Thyroid gland (tissue), 4 donors: ENCODE results near the gene OR8B12. TPM values are rescaled to one million over a fixed set of nuclear protein-coding genes. Genes with fewer than 3 reads are reported as not detected.

Source experiments
- DNase-seq, 2 donors: peaks; one replicate each; pipeline ENCODE4 v3.0.0-alpha.2; 2019
- H3K27ac ChIP-seq, 3 donors: fragments of 200-600 bp; sonication (generic); 1 replicate in 2 of 3; 2 replicates in 1 of 3; pipeline ENCODE4 v1.5.1; 2016 to 2019; ENCODE audit warnings: mild to moderate bottlenecking in 1 of 3, moderate library complexity in 1 of 3
- H3K27me3 ChIP-seq: fragments of 200-600 bp; sonication (generic); one replicate; pipeline ENCODE4 v1.5.1; 2019
- H3K36me3 ChIP-seq, 2 donors: fragments of 200-600 bp; sonication (generic); one replicate each; pipeline ENCODE4 v1.5.1; 2016 to 2019
- H3K4me1 ChIP-seq, 2 donors: fragments of 200-600 bp; sonication (generic); one replicate each; pipeline ENCODE4 v1.5.1; 2017 to 2019
- H3K4me3 ChIP-seq, 3 donors: fragments of 200-600 bp; sonication (generic); replicated peaks in 1 of 3; 1 replicate in 2 of 3; 2 replicates in 1 of 3; pipeline ENCODE4 v1.5.1; 2016; ENCODE audit warnings: mild to moderate bottlenecking in 1 of 3
- H3K9me3 ChIP-seq: fragments of 200-600 bp; sonication (generic); one replicate; pipeline ENCODE4 v1.5.1; 2017
- CTCF ChIP-seq, 6 experiments: fragments of 200-600 bp in 3 of 6; fragments of 450-650 bp in 3 of 6; sonication (generic) in 3 of 6; IDR thresholded peaks; one replicate each; pipeline ENCODE4 v1.5.1; 2016 to 2019; ENCODE audit warnings: antibody characterized with exemption in 6 of 6, mild to moderate bottlenecking in 2 of 6, inconsistent platforms in 1 of 6, moderate library complexity in 1 of 6
- POLR2A ChIP-seq, 2 donors: fragments of 450-650 bp; IDR thresholded peaks; one replicate each; pipeline ENCODE4 v1.6.1; 2017; ENCODE audit warnings: antibody characterized with exemption in 2 of 2, mild to moderate bottlenecking in 2 of 2, moderate library complexity in 1 of 2
- WGBS, 2 donors: methylation state at CpG; one replicate each; pipeline ENCODE4 v1.1.5; 2017; 5-methylcytosine and 5-hydroxymethylcytosine counted together
- intact Hi-C: fragments of 100-400 bp; cut with DNase I; formaldehyde crosslinking; loops from one replicate; pipeline ENCODE4 v1.15.1; 2023
- small RNA-seq: library from RNA; depleted of rRNA; stranded (forward); fragments of <200 nt; gene quantifications from one replicate; pipeline ENCODE3, GENCODE V24; 2016
- total RNA-seq, 4 donors: library from RNA; depleted of rRNA; stranded (reverse); fragments of >200 nt; gene quantifications; one replicate each; pipeline ENCODE4 v1.2.3, GENCODE V29; 2016

OR8B12 gene
- total RNA-seq, 4 donors from 2014 or later = not detected

- H3K27ac ChIP-seq = no peak overlapping the region
- H3K4me1 ChIP-seq = no peaks in the 10 kb centered on the region
- no peaks in the 10 kb centered on the region for H3K36me3 ChIP-seq
- DNase-seq = no peak
- no peak for TF ChIP-seq CTCF (IDR thresholded peaks at IDR 0.05)
- TF ChIP-seq POLR2A (IDR thresholded peaks at IDR 0.05) = no peak
- no peak overlapping the region for H3K4me3 ChIP-seq
- H3K9me3 ChIP-seq = no peaks in the 10 kb centered on the region
- intact Hi-C loops = no loop called here
- 70 to 72% methylated on average over 4 of the region's 4 CpGs for WGBS, 2 donors
- H3K27me3 ChIP-seq = no peaks in the 10 kb centered on the region
Measured at GRCh38 chr11:124493016-124493655, 50.3 kb downstream of the OR8B12 start.

Small RNA genes lying within 50 kb of the gene (small RNA-seq; reads per million reads assigned to genes)
- not detected for gene OR8A3P

Other genes starting within 250 kb of the OR8B12 start
- gene OR8D1, start 229.7 kb downstream of the OR8B12 start, total RNA-seq = not detected
- not detected for gene OR8D2, start 223.5 kb downstream of the OR8B12 start, total RNA-seq
- not detected for gene OR8B2, start 159.2 kb downstream of the OR8B12 start, total RNA-seq
- gene OR8B3, start 144.6 kb downstream of the OR8B12 start, total RNA-seq = not detected
- not detected for gene OR8B4, start 118.8 kb downstream of the OR8B12 start, total RNA-seq
- gene OR8B8, start 98.0 kb downstream of the OR8B12 start, total RNA-seq = not detected
- not detected for gene OR8A1, start 26.3 kb upstream of the OR8B12 start, total RNA-seq
- gene PANX3, start 67.8 kb upstream of the OR8B12 start, total RNA-seq = not detected
- gene TBRG1, start 79.2 kb upstream of the OR8B12 start, total RNA-seq = 10 to 100 TPM; 34.7 to 59.8 (median 46.3) TPM
- 10 to 100 TPM; 33.9 to 52.5 (median 41.6) TPM for gene SIAE, start 130.1 kb upstream of the OR8B12 start, total RNA-seq
- 10 to 100 TPM; 13.8 to 25.2 (median 23.6) TPM for gene SPA17, start 130.2 kb upstream of the OR8B12 start, total RNA-seq
- 1 to 10 TPM in 3 of 4 donors, under 1 TPM in 1; 0.40 to 3.6 (median 2.7) TPM for gene NRGN, start 196.3 kb upstream of the OR8B12 start, total RNA-seq
- 10 to 100 TPM; 23.7 to 54.5 (median 28.8) TPM for gene VSIG2, start 208.6 kb upstream of the OR8B12 start, total RNA-seq
- 100 to 1,000 TPM; 188 to 294 (median 243) TPM for gene ESAM, start 218.6 kb upstream of the OR8B12 start, total RNA-seq